IMR-90 (cell line): ENCODE data around the gene ADCY4. TPM values are rescaled to one million over a fixed set of nuclear protein-coding genes. Genes with fewer than 3 reads are reported as not detected.

ENCODE experiments used
- ATAC-seq: fragments of 200-7000 bp; cut with Tn5 transposase; 2 replicates; pipeline ENCODE4 v1.9.1; 2020; ENCODE audit warnings: low read depth, mild to moderate bottlenecking, moderate library complexity
- BruUV-seq: library from RNA; stranded (reverse); fragments of 400-500 nt; replicated peaks from 2 replicates; lab custom pipeline; 2021; lab: Mats Ljungman, UMichigan
- CTCF ChIA-PET: fragments of 300-600 bp; formaldehyde crosslinking; extraction: SDS; loops from one replicate; lab custom pipeline; 2021; ENCODE audit warnings: antibody characterized with exemption; lab: Yijun Ruan, JAX
- POLR2A ChIA-PET: fragments of 300-600 bp; sonication (Branson Sonifier 250); formaldehyde crosslinking; loops from one replicate; lab custom pipeline; 2022; ENCODE audit warnings: antibody characterized with exemption; ENCODE audit not compliant: unreplicated experiment; lab: Charles Lee
- DNase-seq: peaks from one replicate; pipeline ENCODE4 v3.0.0; 2013
- H2AFZ ChIP-seq: replicated peaks from 2 replicates; pipeline ENCODE3; 2013; ENCODE audit warnings: low read length, mild to moderate bottlenecking; ENCODE audit not compliant: poor library complexity
- H2AK5ac ChIP-seq: 2 replicates; pipeline ENCODE4 v1.6.1; 2013; ENCODE audit warnings: low read depth, low read length, inconsistent platforms
- H2AK9ac ChIP-seq: replicated peaks from 2 replicates; pipeline ENCODE3; 2013; ENCODE audit warnings: mild to moderate bottlenecking, low read depth, low read length, moderate library complexity; ENCODE audit not compliant: poor library complexity
- H2BK120ac ChIP-seq: 2 replicates; pipeline ENCODE4 v1.6.1; 2013; ENCODE audit warnings: low read depth, low read length, inconsistent platforms
- H2BK15ac ChIP-seq: 3 replicates; pipeline ENCODE4 v1.6.1; 2013; ENCODE audit warnings: low read depth, low read length, inconsistent platforms
- H2BK20ac ChIP-seq: 2 replicates; pipeline ENCODE4 v1.6.1; 2013; ENCODE audit warnings: low read depth, mild to moderate bottlenecking, inconsistent platforms, low read length, moderate library complexity
- H2BK5ac ChIP-seq: 2 replicates; pipeline ENCODE4 v1.6.1; 2013; ENCODE audit warnings: mild to moderate bottlenecking, low read depth, low read length, inconsistent platforms; ENCODE audit not compliant: poor library complexity, severe bottlenecking
- H3K14ac ChIP-seq: replicated peaks from 2 replicates; pipeline ENCODE4 v1.6.1; 2013; ENCODE audit warnings: low read depth, low read length, inconsistent platforms
- H3K18ac ChIP-seq: 2 replicates; pipeline ENCODE4 v1.6.1; 2013; ENCODE audit warnings: low read depth, low read length, control low read depth
- H3K23ac ChIP-seq: 2 replicates; pipeline ENCODE4 v1.6.1; 2013; ENCODE audit warnings: low read depth, low read length, inconsistent platforms
- H3K27ac ChIP-seq: 2 replicates; pipeline ENCODE4 v1.5.1; 2013; ENCODE audit warnings: mild to moderate bottlenecking, control low read depth, low read length; ENCODE audit not compliant: insufficient read depth
- H3K27me3 ChIP-seq: 2 replicates; pipeline ENCODE4 v1.6.1; 2013; ENCODE audit warnings: low read length; ENCODE audit not compliant: control insufficient read depth, insufficient read depth
- H3K36me3 ChIP-seq: 2 replicates; pipeline ENCODE4 v1.6.1; 2013; ENCODE audit warnings: low read length, mixed read lengths; ENCODE audit not compliant: control insufficient read depth, insufficient read depth
- H3K4ac ChIP-seq: 2 replicates; pipeline ENCODE4 v1.6.1; 2013; ENCODE audit warnings: low read depth, low read length, inconsistent platforms
- H3K4me1 ChIP-seq: 2 replicates; pipeline ENCODE4 v1.6.1; 2013; ENCODE audit warnings: low read length, mixed read lengths; ENCODE audit not compliant: control insufficient read depth, insufficient read depth
- H3K4me2 ChIP-seq: 2 replicates; pipeline ENCODE4 v1.6.1; 2013; ENCODE audit warnings: low read depth, mild to moderate bottlenecking, control low read depth, low read length, moderate library complexity
- H3K4me3 ChIP-seq: 2 replicates; pipeline ENCODE4 v1.5.1; 2013; ENCODE audit warnings: low read depth, mild to moderate bottlenecking, control low read depth, low read length, moderate library complexity; ENCODE audit not compliant: insufficient read depth
- H3K56ac ChIP-seq: 2 replicates; pipeline ENCODE4 v1.6.1; 2013; ENCODE audit warnings: low read length, inconsistent platforms; ENCODE audit not compliant: insufficient read depth; ENCODE audit errors: extremely low read depth
- H3K79me1 ChIP-seq, 2 experiments: 2 replicates each; pipeline ENCODE4 v1.6.1; 2013; ENCODE audit warnings: low read length in 2 of 2, inconsistent platforms in 1 of 2, low read depth in 1 of 2
- H3K9ac ChIP-seq: 2 replicates; pipeline ENCODE4 v1.6.1; 2013; ENCODE audit warnings: low read depth, low read length, control low read depth
- H3K9me1 ChIP-seq: 2 replicates; pipeline ENCODE4 v1.6.1; 2013; ENCODE audit warnings: low read length, inconsistent platforms; ENCODE audit not compliant: insufficient read depth
- H3K9me3 ChIP-seq: 2 replicates; pipeline ENCODE4 v1.6.1; 2013; ENCODE audit warnings: low read length; ENCODE audit not compliant: control insufficient read depth, insufficient read depth
- H4K20me1 ChIP-seq: 2 replicates; pipeline ENCODE4 v1.6.1; 2013; ENCODE audit warnings: low read length, inconsistent platforms; ENCODE audit not compliant: insufficient read depth
- H4K5ac ChIP-seq: 2 replicates; pipeline ENCODE4 v1.6.1; 2013; ENCODE audit warnings: mild to moderate bottlenecking, low read depth, low read length, control low read depth
- H4K8ac ChIP-seq, 2 experiments: 2 replicates each; pipeline ENCODE4 v1.6.1; 2013; ENCODE audit warnings: low read depth in 2 of 2, low read length in 2 of 2, control low read depth in 1 of 2, inconsistent platforms in 1 of 2
- H4K91ac ChIP-seq: 2 replicates; pipeline ENCODE4 v1.6.1; 2013; ENCODE audit warnings: low read depth, low read length, inconsistent platforms; ENCODE audit not compliant: insufficient read depth
- ELK1 ChIP-seq: fragments of 150-350 bp; IDR thresholded peaks from 2 replicates; pipeline ENCODE4 v1.6.1; 2016; ENCODE audit warnings: low read depth, mild to moderate bottlenecking, low read length, moderate library complexity, borderline replicate concordance
- RFX5 ChIP-seq: IDR thresholded peaks from 2 replicates; pipeline ENCODE4 v1.8.0; 2012; ENCODE audit warnings: low read depth, mild to moderate bottlenecking, low read length, moderate library complexity
- WGBS, 2 experiments: methylation state at CpG; one replicate each; pipeline versions ENCODE4 v1.1.5 to v1.1.7; 2013; ENCODE audit warnings: missing lambda C conversion rate in 2 of 2; ENCODE audit not compliant: insufficient read length in 1 of 2; ENCODE audit errors: extremely low coverage in 2 of 2; 5-methylcytosine and 5-hydroxymethylcytosine counted together
- dilution Hi-C: fragments of 300-500 bp; cut with HindIII; formaldehyde crosslinking; loops from one replicate; pipeline ENCODE4 v1.14.3; 2018; ENCODE audit warnings: low sequenced_read_pairs; ENCODE audit not compliant: unreplicated experiment
- in situ Hi-C: fragments of 300-500 bp; cut with MboI; formaldehyde crosslinking; loops from 3 replicates; pipeline ENCODE4 v1.14.3; 2019; ENCODE audit warnings: low sequenced_read_pairs, inconsistent platforms, mixed read lengths
- intact Hi-C: fragments of 100-400 bp; cut with micrococcal nuclease; formaldehyde crosslinking; loops from 2 replicates; pipeline ENCODE4 v1.10.0; 2022
- polyA plus RNA-seq, 3 experiments: library from polyadenylated mRNA; depleted of rRNA; stranded (reverse); fragments of >200 nt; gene quantifications; 2 replicates each; pipeline ENCODE4 v1.2.3, GENCODE V29; 2012; ENCODE audit warnings: low replicate concordance in 1 of 3
- total RNA-seq: library from RNA; depleted of rRNA; stranded (reverse); fragments of >200 nt; gene quantifications from 2 replicates; pipeline ENCODE4 v1.2.3, GENCODE V29; 2012

The ADCY4 gene
- total and polyA plus RNA-seq, 2 of the 4 experiments (the other 2 are of a cell fraction): not detected

- Histone ChIP-seq H2AK9ac (no peak overlapping the region), H3K9ac (no peak overlapping the region), H2AK5ac (no peak overlapping the region), H2BK15ac (no peak overlapping the region), H3K9me3 (no peaks in the 10 kb centered on the region), H3K56ac (no peak overlapping the region), H3K18ac (no peak overlapping the region), H3K4ac (no peak overlapping the region), H4K91ac (no peak overlapping the region), H3K79me1 (no peaks in the 10 kb centered on the region), H2BK5ac (no peak overlapping the region), H3K4me1 (no peaks in the 10 kb centered on the region), H3K27ac (no peak overlapping the region), H3K14ac (no peak overlapping the region), H3K9me1 (peaks cover 7% of the 10 kb centered on the region), H2BK20ac (no peak overlapping the region), H4K8ac (no peak overlapping the region), H2BK120ac (no peak overlapping the region), H4K20me1 (0 out of 2 replicates have a peak, but pooled peaks cover 3% of the 10 kb centered on the region), H3K4me3 (no peak overlapping the region), H2AFZ (no peak overlapping the region), H4K5ac (no peak overlapping the region), H3K23ac (no peak overlapping the region), H3K36me3 (peaks cover 40% of the 10 kb centered on the region), H3K4me2 (no peak overlapping the region), H3K27me3 (peaks cover 5% of the 10 kb centered on the region)
- ATAC-seq (no peak), DNase-seq (no peak)
- ChIA-PET POLR2A (interaction anchor here (1.2 kb wide), 1 partner anchor 10 kb away, joined by 3 read pairs; no protein-coding TSS in a partner anchor), CTCF (interaction anchor here (1.0 kb wide), 1 partner anchor 52 kb away, joined by 3 read pairs; no protein-coding TSS in a partner anchor)
- WGBS, 2 experiments: 83% methylated on average over 5 of the region's 7 CpGs; no CpG with 5 or more reads in 1 of the 2 experiments
- TF ChIP-seq ELK1 (no peak), RFX5 (no peak)
- in situ Hi-C loops (no loop called here), intact Hi-C loops (no loop called here), dilution Hi-C loops (no loop called here)
- no TSS peak for BruUV-seq
Measured at GRCh38 chr14:24378981-24379906, 44.4 kb upstream of the ADCY4 start.
